GM18907 (cell line): ENCODE data around the gene DLL3.
"Not testable (repeated sequence)": the region's sequence is repeated elsewhere in the genome, so short reads cannot be mapped to it uniquely, and the experiment has no call there.

Source experiments
- ATAC-seq: cut with Tn5 transposase; IDR thresholded peaks from one replicate; pipeline ENCODE4 v1.9.1; 2021; ENCODE audit warnings: mild to moderate bottlenecking, moderate library complexity; ENCODE audit not compliant: unreplicated experiment

Gene DLL3, protein sequence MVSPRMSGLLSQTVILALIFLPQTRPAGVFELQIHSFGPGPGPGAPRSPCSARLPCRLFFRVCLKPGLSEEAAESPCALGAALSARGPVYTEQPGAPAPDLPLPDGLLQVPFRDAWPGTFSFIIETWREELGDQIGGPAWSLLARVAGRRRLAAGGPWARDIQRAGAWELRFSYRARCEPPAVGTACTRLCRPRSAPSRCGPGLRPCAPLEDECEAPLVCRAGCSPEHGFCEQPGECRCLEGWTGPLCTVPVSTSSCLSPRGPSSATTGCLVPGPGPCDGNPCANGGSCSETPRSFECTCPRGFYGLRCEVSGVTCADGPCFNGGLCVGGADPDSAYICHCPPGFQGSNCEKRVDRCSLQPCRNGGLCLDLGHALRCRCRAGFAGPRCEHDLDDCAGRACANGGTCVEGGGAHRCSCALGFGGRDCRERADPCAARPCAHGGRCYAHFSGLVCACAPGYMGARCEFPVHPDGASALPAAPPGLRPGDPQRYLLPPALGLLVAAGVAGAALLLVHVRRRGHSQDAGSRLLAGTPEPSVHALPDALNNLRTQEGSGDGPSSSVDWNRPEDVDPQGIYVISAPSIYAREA

GRCh38 chr19:39498798-39499642, at the start of gene DLL3:
DLL3 (plus strand) TSS chr19:39498947; CDS start chr19:39498975, 28 bp downstream.
- no peak for ATAC-seq

DNA sequence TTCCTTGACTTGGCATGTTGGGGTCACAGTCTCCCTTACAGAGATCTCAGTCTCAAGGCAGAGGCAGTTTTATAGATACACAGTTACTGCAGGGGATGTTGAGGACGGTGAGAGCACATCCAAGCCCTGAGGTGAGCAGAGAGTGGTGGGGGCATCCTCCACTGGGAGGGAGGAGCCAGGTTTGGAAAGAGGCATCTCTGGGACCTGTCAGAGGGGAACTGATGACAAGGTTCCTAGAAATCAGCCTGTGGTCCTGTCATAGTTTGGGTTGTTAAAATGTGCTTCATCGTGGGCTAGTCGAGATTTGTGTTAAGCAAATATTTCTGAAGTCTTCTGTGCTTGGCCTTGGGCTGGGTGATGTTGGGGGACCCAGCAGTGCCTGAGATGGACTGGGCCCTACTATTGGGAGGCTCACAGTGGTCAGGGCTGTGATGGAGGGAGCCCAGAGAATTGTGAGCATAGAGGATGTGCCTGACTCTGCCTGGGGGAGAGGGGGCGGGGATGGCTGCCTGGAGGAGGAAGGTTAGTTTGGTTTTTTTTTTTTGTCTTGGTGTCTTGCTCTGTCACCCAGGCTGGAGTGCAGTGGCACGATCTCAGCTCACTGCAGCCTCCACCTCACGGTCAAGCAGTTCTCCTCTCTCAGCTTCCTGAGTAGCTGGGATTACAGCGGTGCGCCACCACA, 49.5 kb upstream of the DLL3 start:
- ATAC-seq: no peak

- ATAC-seq: not testable (repeated sequence)
Observed at GRCh38 chr19:39451257-39451656, 47.5 kb upstream of the DLL3 start.

- ATAC-seq: no peak
Observed at GRCh38 chr19:39463403-39463802, 35.3 kb upstream of the DLL3 start.

DNA sequence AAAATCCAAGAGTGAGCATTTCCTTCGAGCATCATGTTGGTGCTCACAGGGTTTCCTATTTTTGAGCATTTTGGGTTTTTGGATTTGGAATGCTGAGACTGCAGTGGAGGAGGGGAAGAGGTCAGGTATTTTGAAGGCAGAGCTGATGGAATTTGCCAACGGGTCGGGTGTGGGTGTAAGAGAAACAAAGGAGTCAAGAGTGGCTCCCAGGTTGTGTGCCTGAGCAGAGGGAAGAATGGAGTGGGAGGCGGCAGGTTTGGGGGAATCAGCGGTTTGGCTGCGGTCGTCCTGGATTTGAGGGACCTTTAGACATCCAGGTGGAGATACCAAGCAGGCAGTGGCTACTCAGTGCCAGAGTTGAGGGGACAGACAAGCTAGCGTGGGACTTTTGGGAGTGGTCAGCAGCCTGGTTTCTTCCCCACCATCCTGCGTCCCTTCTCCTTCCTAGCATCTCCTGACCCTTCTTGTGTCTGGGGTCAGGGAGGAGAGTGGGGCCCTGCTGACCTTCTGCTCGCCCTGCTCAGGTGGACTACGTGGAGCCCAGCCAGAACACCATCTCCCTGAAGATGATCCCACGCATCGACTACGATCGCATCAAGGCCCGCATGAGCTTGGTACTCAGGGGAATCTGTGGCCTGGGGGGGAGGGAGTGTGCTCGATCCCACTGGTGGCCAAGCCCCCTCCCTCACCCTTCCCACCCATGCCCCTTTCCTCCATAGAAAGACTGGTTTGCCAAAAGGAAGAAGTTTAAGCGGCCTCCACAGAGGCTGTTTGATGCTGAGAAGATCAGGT, 32.6 kb upstream of the DLL3 start:
- no peak for ATAC-seq

DNA sequence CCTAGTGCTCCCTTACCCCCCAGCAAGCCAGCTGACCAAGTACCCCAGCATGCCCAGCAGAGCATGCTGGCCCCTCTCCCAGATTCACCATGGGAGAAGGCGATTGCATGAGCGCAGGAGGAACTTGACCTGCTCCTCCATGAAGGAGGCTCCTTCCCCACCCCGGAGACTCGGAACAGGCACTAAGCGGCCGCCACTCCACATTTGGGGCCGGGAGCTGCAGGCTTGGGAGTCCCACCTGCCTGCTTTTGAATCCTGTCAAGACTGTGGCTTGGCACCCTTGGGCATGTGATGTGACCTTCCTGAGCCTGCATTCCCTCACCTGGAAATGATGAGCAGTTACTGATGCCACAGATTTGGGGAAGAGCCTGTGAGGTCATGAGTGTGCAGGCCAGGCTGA, 30.8 kb upstream of the DLL3 start:
- ATAC-seq: no peak

DNA sequence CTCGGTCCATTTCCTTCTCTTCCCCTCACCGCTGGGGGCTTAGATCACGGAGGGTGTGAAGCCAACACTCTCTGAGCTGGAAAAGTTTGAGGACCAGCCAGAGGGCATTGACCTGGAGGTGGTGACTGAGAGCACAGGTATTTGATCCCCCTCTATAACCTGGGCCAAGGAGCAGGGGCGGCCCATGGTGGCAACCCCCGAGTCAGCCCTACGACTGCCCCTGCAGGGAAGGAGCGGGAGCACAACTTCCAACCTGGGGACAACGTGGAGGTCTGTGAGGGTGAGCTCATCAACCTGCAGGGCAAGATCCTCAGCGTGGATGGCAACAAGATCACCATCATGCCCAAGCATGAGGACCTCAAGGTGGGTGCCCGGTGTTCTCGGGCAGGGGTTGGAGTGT, 29.7 kb upstream of the DLL3 start:
- ATAC-seq: no peak

GRCh38 chr19:39469567-39469966, 29.2 kb upstream of the DLL3 start:
- no peak for ATAC-seq

DNA sequence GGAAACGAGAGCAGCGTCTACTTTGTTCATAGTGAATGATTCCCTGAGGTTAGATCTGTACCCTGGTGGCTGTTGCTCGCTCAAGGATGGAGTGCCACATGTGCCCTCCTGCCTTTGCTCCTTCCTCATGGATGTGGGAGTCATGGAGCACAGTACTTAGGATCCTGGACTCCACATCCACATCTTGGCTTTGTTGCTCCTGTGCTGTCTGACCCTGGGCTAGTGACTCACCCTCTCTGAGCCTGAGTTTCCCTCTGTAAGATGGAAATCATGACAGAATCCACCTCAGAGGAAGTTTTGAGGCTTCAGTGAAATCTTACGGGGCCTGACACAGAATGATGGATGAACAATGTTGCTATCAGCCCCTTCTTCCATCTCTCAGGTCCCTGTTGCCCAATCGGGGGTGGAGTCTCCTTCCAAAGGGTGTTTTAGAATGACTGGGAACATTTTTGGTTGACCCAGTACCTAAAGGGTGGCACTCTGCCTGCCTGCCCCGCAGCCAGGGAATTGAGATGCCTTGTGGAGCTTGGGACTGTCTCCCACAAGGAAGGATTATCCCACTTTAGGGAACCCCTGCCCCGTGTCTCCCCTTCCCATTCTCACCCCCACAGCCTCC, 27.9 kb upstream of the DLL3 start:
- no peak for ATAC-seq

- ATAC-seq: no peak
Observed at GRCh38 chr19:39471756-39472536, 26.8 kb upstream of the DLL3 start.

- no peak for ATAC-seq
Observed at GRCh38 chr19:39472746-39473442, 25.9 kb upstream of the DLL3 start.

DNA sequence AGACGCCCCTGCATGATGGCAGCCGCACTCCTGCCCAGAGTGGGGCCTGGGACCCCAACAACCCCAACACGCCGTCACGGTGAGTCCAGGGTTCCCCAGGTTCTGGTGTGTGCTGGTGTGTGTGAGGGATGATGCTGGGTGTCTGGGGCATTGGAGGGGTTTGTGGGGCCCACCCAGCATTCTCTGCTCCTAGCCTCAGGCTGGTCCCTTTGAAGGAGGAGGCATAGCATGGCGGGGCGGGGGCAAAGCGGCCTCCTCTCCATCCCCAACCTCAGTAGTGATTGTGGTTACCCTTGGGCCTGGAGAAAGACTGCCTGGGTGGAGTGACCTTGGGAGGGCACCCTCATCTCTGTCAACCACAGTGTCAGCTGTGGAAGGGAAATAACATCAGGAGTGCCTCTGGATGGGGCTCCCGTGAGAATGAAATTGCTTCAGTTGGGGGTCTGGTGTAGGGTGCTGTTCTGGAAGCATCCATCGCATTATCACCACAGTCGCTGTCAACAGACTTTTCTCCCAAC, 25.2 kb upstream of the DLL3 start:
- no peak for ATAC-seq

DNA sequence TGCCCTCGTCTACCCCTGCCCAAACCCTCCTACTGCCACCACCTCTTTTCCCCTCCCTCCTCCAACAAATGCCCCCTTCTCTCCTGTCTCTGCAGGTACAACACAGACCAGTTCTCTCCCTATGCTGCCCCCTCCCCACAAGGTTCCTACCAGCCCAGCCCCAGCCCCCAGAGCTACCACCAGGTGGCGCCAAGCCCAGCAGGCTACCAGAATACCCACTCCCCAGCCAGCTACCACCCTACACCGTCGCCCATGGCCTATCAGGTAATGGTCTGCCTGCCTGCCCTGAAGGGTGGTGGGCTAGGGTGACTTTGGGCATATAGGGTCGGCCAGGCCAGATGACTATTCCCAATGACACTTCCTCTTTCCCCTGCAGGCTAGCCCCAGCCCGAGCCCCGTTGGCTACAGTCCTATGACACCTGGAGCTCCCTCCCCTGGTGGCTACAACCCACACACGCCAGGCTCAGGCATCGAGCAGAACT, 24.6 kb upstream of the DLL3 start:
- ATAC-seq: no peak

GRCh38 chr19:39475748-39476147, 23.0 kb upstream of the DLL3 start:
- no peak for ATAC-seq

DNA sequence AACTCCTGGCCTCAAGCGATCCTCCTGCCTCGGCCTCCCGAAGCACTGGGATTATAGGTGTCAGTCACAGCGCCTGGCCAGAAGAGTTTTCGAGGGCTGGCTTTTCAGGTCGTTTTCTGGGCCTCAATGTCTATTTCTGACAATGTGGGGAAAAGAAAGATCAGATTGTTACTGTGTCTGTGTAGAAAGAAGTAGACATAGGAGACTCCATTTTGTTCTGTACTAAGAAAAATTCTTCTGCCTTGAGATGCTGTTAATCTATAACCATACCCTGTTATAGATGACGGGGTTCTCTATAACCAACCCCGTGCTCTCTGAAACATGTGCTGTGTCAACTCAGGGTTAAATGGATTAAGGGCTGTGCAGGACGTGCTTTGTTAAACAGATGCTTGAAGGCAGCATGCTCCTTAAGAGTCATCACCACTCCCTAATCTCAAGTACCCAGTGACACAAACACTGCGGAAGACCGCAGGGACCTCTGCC, 19.4 kb upstream of the DLL3 start:
- ATAC-seq: not testable (repeated sequence)

DNA sequence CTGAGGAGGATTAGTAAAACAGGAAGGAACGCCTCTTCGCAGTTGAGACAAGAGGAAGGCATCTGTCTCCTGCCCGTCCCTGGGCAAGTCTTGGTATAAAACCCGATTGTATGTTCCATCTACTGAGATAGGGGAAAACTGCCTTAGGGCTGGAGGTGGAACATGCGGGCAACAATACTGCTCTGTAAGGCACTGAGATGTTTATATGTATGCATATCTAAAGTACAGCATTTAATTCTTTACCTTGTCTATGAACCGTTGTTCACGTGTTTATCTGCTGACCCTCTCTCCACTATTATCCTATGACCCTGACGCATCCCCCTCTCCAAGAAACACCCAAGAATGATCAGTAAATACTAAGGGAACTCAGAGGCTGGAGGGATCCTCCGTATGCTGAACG, 18.8 kb upstream of the DLL3 start:
- ATAC-seq: no peak

- peak; percentile 83 for ATAC-seq
Observed at GRCh38 chr19:39480337-39481228, 18.2 kb upstream of the DLL3 start, which contains the start of gene TIMM50. TIMM50 (plus strand) TSS chr19:39480838; CDS start chr19:39480854, 16 bp downstream.
